Astrocyte of the spinal cord (primary cell): ENCODE measurements around the gene CLBA1.

Source experiments
- DNase-seq: peaks from one replicate; pipeline ENCODE4 v3.0.0; 2011; ENCODE audit warnings: low read depth, low spot score
- H3K4me3 ChIP-seq: 2 replicates; pipeline ENCODE4 v1.5.1; 2011; ENCODE audit warnings: low read depth, mild to moderate bottlenecking, low read length, moderate library complexity
- in situ Hi-C: cut with HindIII; loops from 2 replicates; pipeline ENCODE4 v1.10.0; 2017; ENCODE audit warnings: low sequenced_read_pairs
- TF ChIP-seq, protein P1 (sequence below): IDR thresholded peaks from 2 replicates; pipeline ENCODE4 v1.5.1; 2012; ENCODE audit warnings: low read depth, mild to moderate bottlenecking, low read length, inconsistent platforms

Gene CLBA1

GRCh38 chr14:105005929-105006830 is 20.6 kb downstream of the CLBA1 start:
- TF ChIP-seq, protein P1, sequence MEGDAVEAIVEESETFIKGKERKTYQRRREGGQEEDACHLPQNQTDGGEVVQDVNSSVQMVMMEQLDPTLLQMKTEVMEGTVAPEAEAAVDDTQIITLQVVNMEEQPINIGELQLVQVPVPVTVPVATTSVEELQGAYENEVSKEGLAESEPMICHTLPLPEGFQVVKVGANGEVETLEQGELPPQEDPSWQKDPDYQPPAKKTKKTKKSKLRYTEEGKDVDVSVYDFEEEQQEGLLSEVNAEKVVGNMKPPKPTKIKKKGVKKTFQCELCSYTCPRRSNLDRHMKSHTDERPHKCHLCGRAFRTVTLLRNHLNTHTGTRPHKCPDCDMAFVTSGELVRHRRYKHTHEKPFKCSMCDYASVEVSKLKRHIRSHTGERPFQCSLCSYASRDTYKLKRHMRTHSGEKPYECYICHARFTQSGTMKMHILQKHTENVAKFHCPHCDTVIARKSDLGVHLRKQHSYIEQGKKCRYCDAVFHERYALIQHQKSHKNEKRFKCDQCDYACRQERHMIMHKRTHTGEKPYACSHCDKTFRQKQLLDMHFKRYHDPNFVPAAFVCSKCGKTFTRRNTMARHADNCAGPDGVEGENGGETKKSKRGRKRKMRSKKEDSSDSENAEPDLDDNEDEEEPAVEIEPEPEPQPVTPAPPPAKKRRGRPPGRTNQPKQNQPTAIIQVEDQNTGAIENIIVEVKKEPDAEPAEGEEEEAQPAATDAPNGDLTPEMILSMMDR, result no peak
- DNase-seq, result no peak
- no peak overlapping the region for H3K4me3 ChIP-seq
- in situ Hi-C loops, result no loop called here

DNA sequence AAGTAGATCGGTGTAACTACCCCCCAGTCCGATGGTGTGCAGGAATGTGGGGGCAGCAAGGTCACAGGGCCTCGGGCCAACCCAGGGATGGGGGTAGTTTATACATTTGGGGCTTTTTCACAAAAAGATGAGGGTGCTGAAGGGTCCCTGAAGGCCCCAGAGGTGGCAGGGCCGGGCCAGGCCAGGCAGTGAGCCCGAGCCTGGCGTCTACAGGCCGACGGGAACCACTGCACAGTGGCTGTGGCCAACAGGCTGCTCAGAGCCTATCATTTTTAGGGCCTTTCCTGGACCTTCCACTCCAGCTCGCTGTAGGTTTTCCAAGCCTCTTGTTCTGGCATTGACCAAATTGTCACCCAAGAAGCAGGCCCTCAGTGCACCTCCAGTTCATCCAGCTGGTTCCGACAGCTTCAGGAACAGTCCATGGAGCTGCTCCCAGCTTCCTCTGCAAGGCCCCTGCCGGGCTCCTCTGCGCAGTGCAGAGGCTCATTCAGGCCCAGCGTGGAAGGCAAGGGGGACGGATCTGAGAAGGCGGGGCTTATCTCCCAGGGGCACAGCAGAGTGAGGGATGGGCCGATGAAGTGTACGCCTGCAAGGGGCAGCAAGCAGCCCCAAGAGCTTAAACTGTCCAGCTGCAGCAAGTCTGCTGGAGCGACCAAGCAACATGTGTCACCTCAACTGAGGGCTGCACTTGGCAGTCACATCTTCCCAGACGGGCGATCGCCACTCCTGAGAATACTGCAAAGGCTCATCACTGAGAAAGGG is 21.4 kb downstream of the CLBA1 start:
- TF ChIP-seq, protein P1, result no peak

DNA sequence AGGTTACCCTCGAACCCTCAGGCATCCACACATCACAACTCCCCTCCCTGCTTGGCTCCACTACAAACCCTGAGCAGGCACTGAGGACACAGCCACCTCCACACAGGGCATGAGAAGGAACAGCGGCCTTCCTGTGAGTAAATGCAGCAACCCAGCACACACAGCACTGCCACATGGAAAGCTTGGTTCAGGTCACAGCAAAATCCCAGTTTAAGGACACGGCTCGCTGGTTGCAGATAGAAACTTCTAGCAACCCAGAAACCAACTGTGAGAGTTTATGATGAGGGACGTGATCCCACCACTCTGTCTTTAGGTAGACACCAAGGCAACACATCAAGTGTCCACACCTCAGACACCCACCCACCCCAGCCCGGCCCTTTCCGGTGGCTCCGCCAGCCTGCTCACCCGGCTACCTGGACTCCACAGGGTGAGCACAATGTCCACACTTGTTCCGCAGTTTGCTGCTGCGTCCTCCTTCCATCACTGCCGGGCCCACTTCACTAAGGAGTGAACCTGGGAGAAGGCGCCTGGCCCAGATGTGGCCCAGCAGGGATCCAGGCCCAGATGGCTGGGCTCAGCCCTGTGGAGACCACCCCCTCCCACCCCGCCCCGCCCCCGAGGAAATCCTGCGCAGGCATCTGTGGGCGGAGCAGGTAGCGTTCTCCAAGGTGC is 22.1 kb downstream of the CLBA1 start:
- in situ Hi-C loops, result no loop called here
- no peak overlapping the region for H3K4me3 ChIP-seq
- TF ChIP-seq, protein P1, result no peak
- DNase-seq, result no peak

More for the DNA sequence above, 21.4 kb downstream of the CLBA1 start:
- no peak for DNase-seq
- in situ Hi-C loops, result no loop called here
- H3K4me3 ChIP-seq, result no peak overlapping the region

DNA sequence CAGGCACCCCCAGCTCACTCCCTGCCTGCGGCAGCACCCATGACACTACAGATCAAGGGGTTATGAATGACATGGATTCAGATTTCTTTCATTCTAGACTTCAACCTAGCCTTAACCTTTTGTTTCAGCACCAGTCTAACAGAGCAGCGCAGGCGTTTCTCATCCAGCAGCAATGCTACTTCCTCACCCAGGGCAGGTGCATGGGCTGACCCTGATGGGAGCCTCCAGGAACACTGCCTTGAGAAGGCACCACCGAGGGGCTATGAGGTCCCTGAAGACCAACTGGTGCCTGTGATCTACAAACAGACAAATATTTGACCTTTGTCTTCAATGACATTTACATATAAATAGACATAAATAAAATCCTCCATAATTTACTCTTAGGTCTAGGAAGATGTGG is 24.5 kb downstream of the CLBA1 start:
- TF ChIP-seq, protein P1, result no peak
- H3K4me3 ChIP-seq, result no peak overlapping the region
- DNase-seq, result no peak
- in situ Hi-C loops, result no loop called here

GRCh38 chr14:105010891-105011291 is 25.3 kb downstream of the CLBA1 start:
- TF ChIP-seq, protein P1, result no peak
- no peak overlapping the region for H3K4me3 ChIP-seq
- DNase-seq, result no peak
- in situ Hi-C loops, result no loop called here

- TF ChIP-seq, protein P1, result no peak
- in situ Hi-C loops, result no loop called here
- no peak for DNase-seq
- H3K4me3 ChIP-seq, result no peak overlapping the region
Measured at GRCh38 chr14:105011312-105011990, 25.9 kb downstream of the CLBA1 start.
